ENCODE data around the gene F8A1. TPM values are rescaled to one million over a fixed set of nuclear protein-coding genes. Genes with fewer than 3 reads are reported as not detected.
"Not testable (repeated sequence)": the region's sequence is repeated elsewhere in the genome, so short reads cannot be mapped to it uniquely, and the experiment has no call there.

Gene F8A1
- total RNA-seq, 4 donors from 2014 or later, result 1.8 to 18.1 (median 10.0) TPM; not detected in 1

- Histone ChIP-seq H3K4me3 (no peak overlapping the region), H3K4me1 (no peaks in the 10 kb centered on the region), H3K36me3 (no peaks in the 10 kb centered on the region), H3K9me3 (no peaks in the 10 kb centered on the region), H3K27ac (no peak overlapping the region), H3K27me3 (no peaks in the 10 kb centered on the region)
- DNase-seq, result no peak
- TF ChIP-seq POLR2AphosphoS5 (IDR thresholded peaks at IDR 0.05) (no peak), EP300 (IDR thresholded peaks at IDR 0.05; ENCODE audit: low read depth) (no peak), CTCF (IDR thresholded peaks at IDR 0.05) (no peak), POLR2A (IDR thresholded peaks at IDR 0.05) (no peak)
- 56% methylated on average over 1 of the region's 1 CpG; no CpG with 5 or more reads in 1 of the 2 donors for WGBS, 2 donors (ENCODE audit: low coverage in 1 of 2)
- in situ Hi-C loops (cut with MboI; ENCODE audit: low pct_ligation_motif_present in 1 of 4, low pct_unique_long_range_greater_than_20kb in 1 of 4, low sequenced_read_pairs in 3 of 4), result no loop called here
- intact Hi-C loops (cut with DNase I; ENCODE audit: low total_unique reads), result no loop called here
These were observed 6.1 kb downstream of the F8A1 start for GRCh38 chrX:154892296-154892695.

GRCh38 chrX:154900323-154900722 lies 14.2 kb downstream of the F8A1 start:
- WGBS, 2 donors (ENCODE audit: low coverage in 1 of 2), result 87 to 100% methylated on average over 2 to 8 of the region's 8 CpGs
- Histone ChIP-seq H3K9me3 (no peaks in the 10 kb centered on the region), H3K27me3 (no peaks in the 10 kb centered on the region), H3K4me3 (no peak overlapping the region), H3K4me1 (no peaks in the 10 kb centered on the region), H3K36me3 (no peaks in the 10 kb centered on the region), H3K27ac (no peak overlapping the region)
- intact Hi-C loops (cut with DNase I; ENCODE audit: low total_unique reads), result no loop called here
- no peak for DNase-seq
- TF ChIP-seq CTCF (IDR thresholded peaks at IDR 0.05) (no peak), POLR2A (IDR thresholded peaks at IDR 0.05) (no peak), POLR2AphosphoS5 (IDR thresholded peaks at IDR 0.05) (no peak), EP300 (IDR thresholded peaks at IDR 0.05; ENCODE audit: low read depth) (no peak)
- in situ Hi-C loops (cut with MboI; ENCODE audit: low pct_ligation_motif_present in 1 of 4, low pct_unique_long_range_greater_than_20kb in 1 of 4, low sequenced_read_pairs in 3 of 4), result no loop called here

- no peaks in the 10 kb centered on the region for H3K9me3 ChIP-seq
- in situ Hi-C loops (cut with MboI; ENCODE audit: low pct_ligation_motif_present in 1 of 4, low pct_unique_long_range_greater_than_20kb in 1 of 4, low sequenced_read_pairs in 3 of 4), result no loop called here
- H3K27me3 ChIP-seq, result no peaks in the 10 kb centered on the region
- intact Hi-C loops (cut with DNase I; ENCODE audit: low total_unique reads), result no loop called here
- no peaks in the 10 kb centered on the region for H3K4me1 ChIP-seq
- H3K27ac ChIP-seq, result no peak overlapping the region
- H3K36me3 ChIP-seq, result no peaks in the 10 kb centered on the region
- DNase-seq, result no peak
- 69% methylated on average over 1 of the region's 1 CpG; no CpG with 5 or more reads in 1 of the 2 donors for WGBS, 2 donors (ENCODE audit: low coverage in 1 of 2)
- TF ChIP-seq EP300 (IDR thresholded peaks at IDR 0.05; ENCODE audit: low read depth) (no peak), CTCF (IDR thresholded peaks at IDR 0.05) (no peak), POLR2A (IDR thresholded peaks at IDR 0.05) (no peak), POLR2AphosphoS5 (IDR thresholded peaks at IDR 0.05) (no peak)
- H3K4me3 ChIP-seq, result no peak overlapping the region
These were observed 16.3 kb downstream of the F8A1 start for GRCh38 chrX:154902408-154902807.

- WGBS, 2 donors (ENCODE audit: low coverage in 1 of 2), result 58% methylated on average over 3 of the region's 3 CpGs; no CpG with 5 or more reads in 1 of the 2 donors
- no peak for DNase-seq
- TF ChIP-seq POLR2A (IDR thresholded peaks at IDR 0.05) (no peak), CTCF (IDR thresholded peaks at IDR 0.05) (no peak), POLR2AphosphoS5 (IDR thresholded peaks at IDR 0.05) (no peak), EP300 (IDR thresholded peaks at IDR 0.05; ENCODE audit: low read depth) (no peak)
These were observed 22.7 kb downstream of the F8A1 start for GRCh38 chrX:154908821-154909220.

GRCh38 chrX:154910048-154910447 lies 23.9 kb downstream of the F8A1 start:
- 93% methylated on average over 4 of the region's 4 CpGs; no CpG with 5 or more reads in 1 of the 2 donors for WGBS, 2 donors (ENCODE audit: low coverage in 1 of 2)
- in situ Hi-C loops (cut with MboI; ENCODE audit: low pct_ligation_motif_present in 1 of 4, low pct_unique_long_range_greater_than_20kb in 1 of 4, low sequenced_read_pairs in 3 of 4); H3K27ac ChIP-seq; H3K4me1 ChIP-seq; H3K36me3 ChIP-seq; intact Hi-C loops (cut with DNase I; ENCODE audit: low total_unique reads); H3K4me3 ChIP-seq; H3K9me3 ChIP-seq; H3K27me3 ChIP-seq; DNase-seq: not testable (repeated sequence)

More at GRCh38 chrX:154908821-154909220, 22.7 kb downstream of the F8A1 start:
- no peaks in the 10 kb centered on the region for H3K4me1 ChIP-seq
- intact Hi-C loops (cut with DNase I; ENCODE audit: low total_unique reads) (no loop called here), in situ Hi-C loops (cut with MboI; ENCODE audit: low pct_ligation_motif_present in 1 of 4, low pct_unique_long_range_greater_than_20kb in 1 of 4, low sequenced_read_pairs in 3 of 4) (no loop called here)
- H3K27me3 ChIP-seq, result no peaks in the 10 kb centered on the region
- H3K4me3 ChIP-seq, result no peak overlapping the region
- no peak overlapping the region for H3K27ac ChIP-seq
- no peaks in the 10 kb centered on the region for H3K9me3 ChIP-seq
- H3K36me3 ChIP-seq, result no peaks in the 10 kb centered on the region

- H3K36me3 ChIP-seq; H3K4me1 ChIP-seq; H3K27me3 ChIP-seq; H3K9me3 ChIP-seq; in situ Hi-C loops (cut with MboI; ENCODE audit: low pct_ligation_motif_present in 1 of 4, low pct_unique_long_range_greater_than_20kb in 1 of 4, low sequenced_read_pairs in 3 of 4); H3K27ac ChIP-seq; intact Hi-C loops (cut with DNase I; ENCODE audit: low total_unique reads); H3K4me3 ChIP-seq; DNase-seq: not testable (repeated sequence)
- WGBS, 2 donors (ENCODE audit: low coverage in 1 of 2), result 87 to 100% methylated on average over 1 to 11 of the region's 11 CpGs
These were observed 24.4 kb downstream of the F8A1 start for GRCh38 chrX:154910528-154910927.

Measured in transverse colon (tissue), 4 donors.